ENCODE data around the gene MEGF6. TPM values are rescaled to one million over a fixed set of nuclear protein-coding genes. Genes with fewer than 3 reads are reported as not detected.

MEGF6 gene
- total RNA-seq, 2 experiments from 2014 or later = 2.6 to 4.5 TPM

- ChIA-PET CTCF (interaction anchor here (1.1 kb wide), 1 partner anchor 12 kb away, joined by 4 read pairs; no protein-coding TSS in a partner anchor), POLR2A (no interaction called here)
- Mint-ChIP-seq H3K4me3 (no peak overlapping the region), H3K27me3 (peaks cover 2% of the 10 kb centered on the region), H3K36me3 (ENCODE audit: low read depth) (no peaks in the 10 kb centered on the region), H3K9me3 (ENCODE audit: low read depth) (peaks cover 4% of the 10 kb centered on the region), H3K27ac (no peak overlapping the region), H3K4me1 (no peaks in the 10 kb centered on the region)
- no peak for ATAC-seq
- DNase-seq = no peak
- intact Hi-C loops (cut with DNase I, micrococcal nuclease) = no loop called here
Observed at GRCh38 chr1:3441410-3441847, 169.9 kb downstream of the MEGF6 start.

GRCh38 chr1:3440711-3441409 is 170.4 kb downstream of the MEGF6 start:
- no peaks in the 10 kb centered on the region for H3K36me3 Mint-ChIP-seq (ENCODE audit: low read depth)
- no peak overlapping the region for H3K27ac Mint-ChIP-seq
- ATAC-seq (no peak), DNase-seq (no peak)
- peaks cover 2% of the 10 kb centered on the region for H3K27me3 Mint-ChIP-seq
- H3K9me3 Mint-ChIP-seq (ENCODE audit: low read depth) = peaks cover under 1% of the 10 kb centered on the region
- H3K4me1 Mint-ChIP-seq = no peaks in the 10 kb centered on the region
- ChIA-PET POLR2A (no interaction called here), CTCF (interaction anchor here (1.1 kb wide), 1 partner anchor 12 kb away, joined by 4 read pairs; no protein-coding TSS in a partner anchor)
- H3K4me3 Mint-ChIP-seq = no peak overlapping the region
- intact Hi-C loops (cut with DNase I, micrococcal nuclease) = no loop called here

GRCh38 chr1:3440300-3440681 is 171.0 kb downstream of the MEGF6 start:
- POLR2A ChIA-PET = no interaction called here
- CTCF ChIA-PET = no interaction called here
- H3K36me3 Mint-ChIP-seq (ENCODE audit: low read depth) = no peaks in the 10 kb centered on the region
- no peak overlapping the region for H3K27ac Mint-ChIP-seq
- no peak for ATAC-seq
- H3K9me3 Mint-ChIP-seq (ENCODE audit: low read depth) = no peaks in the 10 kb centered on the region
- DNase-seq = no peak
- intact Hi-C loops (cut with DNase I, micrococcal nuclease) = no loop called here
- peaks cover 2% of the 10 kb centered on the region for H3K27me3 Mint-ChIP-seq
- H3K4me3 Mint-ChIP-seq = no peak overlapping the region
- H3K4me1 Mint-ChIP-seq = no peaks in the 10 kb centered on the region

Small RNA genes within 50 kb of the gene (microRNA-seq; reads per million reads assigned to microRNA genes)
- not detected for gene MIR551A (ENCODE audit: borderline replicate concordance)

Other genes with a start within 250 kb of the MEGF6 start
- not detected for gene ARHGEF16, start 156.8 kb downstream of the MEGF6 start, total RNA-seq
- 1 to 10 TPM; 6.7 to 7.2 TPM for gene TPRG1L, start 13.5 kb upstream of the MEGF6 start, total RNA-seq
- 10 to 100 TPM; 26.3 to 28.9 TPM for gene WRAP73, start 38.6 kb upstream of the MEGF6 start, total RNA-seq
- gene TP73, start 41.0 kb upstream of the MEGF6 start, total RNA-seq = under 1 TPM; 0.32 to 0.40 TPM
- not detected for gene CCDC27, start 140.9 kb upstream of the MEGF6 start, total RNA-seq
- gene SMIM1, start 161.2 kb upstream of the MEGF6 start, total RNA-seq = 1 to 10 TPM; 3.0 to 4.2 TPM
- 10 to 100 TPM; 34.8 to 38.7 TPM for gene LRRC47, start 185.0 kb upstream of the MEGF6 start, total RNA-seq
- gene CEP104, start 245.7 kb upstream of the MEGF6 start, total RNA-seq = 10 to 100 TPM; 33.6 to 35.5 TPM
- gene DFFB, start 246.0 kb upstream of the MEGF6 start, total RNA-seq = 1 to 10 TPM; 7.2 to 8.4 TPM

Measured in activated CD4-positive, alpha-beta T cell treated with anti-CD3 and anti-CD28 coated beads for 36 hours (primary cell).